HCT116 (cell line): ENCODE results near the gene COL7A1. TPM values are rescaled to one million over a fixed set of nuclear protein-coding genes. Genes with fewer than 3 reads are reported as not detected.

Experiments
- ATAC-seq: fragments of 200-7000 bp; cut with Tn5 transposase; 2 replicates; pipeline ENCODE4 v1.9.1; 2020; ENCODE audit warnings: mild to moderate bottlenecking, moderate library complexity
- BruUV-seq: library from RNA; stranded (reverse); fragments of 400-500 nt; replicated peaks from 2 replicates; lab custom pipeline; 2021; lab: Mats Ljungman, UMichigan
- CTCF ChIA-PET: fragments of 300-600 bp; sonication (Branson Sonifier 250); formaldehyde crosslinking; loops from one replicate; lab custom pipeline; 2021; ENCODE audit warnings: antibody characterized with exemption; lab: Charles Lee
- POLR2A ChIA-PET: fragments of 300-600, 350-600 bp; sonication (Branson Sonifier 250); formaldehyde crosslinking; loops from one replicate; lab custom pipeline; 2021; ENCODE audit warnings: antibody characterized with exemption; lab: Charles Lee
- RAD21 ChIA-PET, 2 experiments: fragments of 300-600 bp; sonication (Branson Sonifier 250); formaldehyde crosslinking; loops; one replicate each; lab custom pipeline; 2023; ENCODE audit warnings: low total read pairs in 2 of 2; ENCODE audit not compliant: uncharacterized antibody in 2 of 2, unreplicated experiment in 2 of 2, low non-redundant PET in 1 of 2; lab: Charles Lee
- DNase-seq: peaks from one replicate; pipeline ENCODE4 v3.0.0-alpha.2; 2010; ENCODE audit warnings: low read depth, low spot score
- H2AFZ ChIP-seq: fragments of 200-600 bp; shearing (Covaris generic), sonication (generic); 2 replicates; pipeline ENCODE4 v1.6.1; 2017; ENCODE audit warnings: low read depth, mixed run types, mixed read lengths, antibody characterized with exemption, low read length; ENCODE audit not compliant: poor library complexity, severe bottlenecking
- H3K27ac ChIP-seq: 2 replicates; pipeline ENCODE4 v1.5.1; 2012; ENCODE audit warnings: low read depth, low read length
- H3K27me3 ChIP-seq: fragments of 200-600 bp; sonication (generic); 2 replicates; pipeline ENCODE4 v1.6.1; 2016; ENCODE audit warnings: mixed run types, low read length, mixed read lengths; ENCODE audit not compliant: insufficient read depth
- H3K36me3 ChIP-seq, 2 experiments: fragments of 200-500 bp in 1 of 2; fragments of 200-600 bp in 1 of 2; sonication (Bioruptor generic) in 1 of 2; sonication (generic) in 1 of 2; 2 replicates each; pipeline versions ENCODE4 v1.5.1 to v1.6.1; 2014 to 2016; ENCODE audit warnings: low read length in 2 of 2, inconsistent platforms in 1 of 2, mixed read lengths in 1 of 2, mixed run types in 1 of 2; ENCODE audit not compliant: insufficient read depth in 2 of 2, control insufficient read depth in 1 of 2
- H3K4me1 ChIP-seq, 2 experiments: fragments of 200-600 bp in 1 of 2; sonication (generic) in 1 of 2; 2 replicates each; pipeline versions ENCODE4 v1.5.1 to v1.6.1; 2012 to 2017; ENCODE audit warnings: low read length in 2 of 2, inconsistent platforms in 1 of 2, mild to moderate bottlenecking in 1 of 2, mixed read lengths in 1 of 2, mixed run types in 1 of 2, moderate library complexity in 1 of 2; ENCODE audit not compliant: insufficient read depth in 2 of 2, control insufficient read depth in 1 of 2
- H3K4me2 ChIP-seq: fragments of 200-600 bp; sonication (generic); 2 replicates; pipeline ENCODE4 v1.6.1; 2017; ENCODE audit warnings: mixed run types, low read length, mixed read lengths
- H3K4me3 ChIP-seq, 2 experiments: fragments of 200-600 bp in 1 of 2; sonication (generic) in 1 of 2; replicated peaks in 1 of 2; 2 replicates each; pipeline ENCODE4 v1.5.1; 2011 to 2016; ENCODE audit warnings: low read length in 2 of 2, control low read depth in 1 of 2, low read depth in 1 of 2, mild to moderate bottlenecking in 1 of 2, mixed read lengths in 1 of 2, mixed run types in 1 of 2
- H3K79me2 ChIP-seq: fragments of 200-600 bp; sonication (generic); 2 replicates; pipeline ENCODE4 v1.6.1; 2017; ENCODE audit warnings: mild to moderate bottlenecking, mixed run types, low read length, moderate library complexity, mixed read lengths; ENCODE audit not compliant: insufficient read depth
- H3K9ac ChIP-seq: fragments of 200-600 bp; sonication (generic); 2 replicates; pipeline ENCODE4 v1.6.1; 2016; ENCODE audit warnings: low read length, mixed read lengths
- H3K9me2 ChIP-seq: fragments of 200-600 bp; sonication (generic), shearing (Covaris generic); 2 replicates; pipeline ENCODE4 v1.6.1; 2017; ENCODE audit warnings: mixed run types, mild to moderate bottlenecking, moderate library complexity; ENCODE audit not compliant: insufficient read depth
- H3K9me3 ChIP-seq, 2 experiments: fragments of 200-500 bp in 1 of 2; fragments of 200-600 bp in 1 of 2; sonication (Bioruptor generic) in 1 of 2; sonication (generic) in 1 of 2; 2 replicates each; pipeline ENCODE4 v1.6.1; 2014 to 2017; ENCODE audit warnings: low read length in 2 of 2, mixed read lengths in 2 of 2, inconsistent platforms in 1 of 2, low read depth in 1 of 2, mild to moderate bottlenecking in 1 of 2, mixed run types in 1 of 2, moderate library complexity in 1 of 2; ENCODE audit not compliant: control insufficient read depth in 1 of 2, insufficient read depth in 1 of 2
- H4K20me1 ChIP-seq: fragments of 200-600 bp; sonication (generic), shearing (Covaris generic); 2 replicates; pipeline ENCODE4 v1.6.1; 2017; ENCODE audit warnings: mixed run types, mild to moderate bottlenecking, moderate library complexity; ENCODE audit not compliant: insufficient read depth
- CBX3 ChIP-seq: IDR thresholded peaks from 2 replicates; pipeline ENCODE4 v1.6.1; 2012; ENCODE audit warnings: low read depth
- CEBPB ChIP-seq: IDR thresholded peaks from 2 replicates; pipeline ENCODE4 v1.6.1; 2012; ENCODE audit warnings: low read depth
- CTCF ChIP-seq, 3 experiments: fragments of 200-600 bp in 1 of 3; sonication (generic) in 1 of 3; IDR thresholded peaks in 2 of 3; conservative IDR thresholded peaks in 1 of 3; 2 replicates each; pipeline ENCODE4 v1.5.1; 2012 to 2017; ENCODE audit warnings: low read depth in 2 of 3, low read length in 2 of 3, antibody characterized with exemption in 1 of 3, borderline replicate concordance in 1 of 3, control low read depth in 1 of 3, mild to moderate bottlenecking in 1 of 3, mixed read lengths in 1 of 3, mixed run types in 1 of 3, moderate library complexity in 1 of 3; ENCODE audit not compliant: insufficient read depth in 1 of 3
- EGR1 ChIP-seq: IDR thresholded peaks from 2 replicates; pipeline ENCODE4 v1.6.1; 2012; ENCODE audit warnings: low read depth
- ELF1 ChIP-seq: IDR thresholded peaks from 2 replicates; pipeline ENCODE4 v1.6.1; 2012; ENCODE audit warnings: low read depth, borderline replicate concordance
- EZH2phosphoT487 ChIP-seq: fragments of 200-600 bp; IDR thresholded peaks from 2 replicates; pipeline ENCODE4 v1.6.1; 2018; ENCODE audit warnings: antibody characterized with exemption, borderline replicate concordance
- POLR2AphosphoS5 ChIP-seq: IDR thresholded peaks from 2 replicates; pipeline ENCODE4 v1.6.1; 2011; ENCODE audit warnings: mild to moderate bottlenecking, low read depth, low read length, moderate library complexity
- RAD21 ChIP-seq: IDR thresholded peaks from 2 replicates; pipeline ENCODE4 v1.6.1; 2012; ENCODE audit warnings: low read depth, mild to moderate bottlenecking
- SIN3A ChIP-seq: IDR thresholded peaks from 2 replicates; pipeline ENCODE4 v1.6.1; 2012; ENCODE audit warnings: low read depth
- SP1 ChIP-seq: IDR thresholded peaks from 2 replicates; pipeline ENCODE4 v1.6.1; 2012; ENCODE audit warnings: low read depth
- SRF ChIP-seq: IDR thresholded peaks from 2 replicates; pipeline ENCODE4 v1.6.1; 2012; ENCODE audit warnings: low read depth
- TCF7L2 ChIP-seq: IDR thresholded peaks from 2 replicates; pipeline ENCODE4 v1.7.0; 2011; ENCODE audit warnings: borderline replicate concordance, inconsistent platforms; ENCODE audit not compliant: insufficient read depth, insufficient read length; ENCODE audit errors: extremely low read depth
- YY1 ChIP-seq: IDR thresholded peaks from 2 replicates; pipeline ENCODE4 v1.6.1; 2011; ENCODE audit warnings: low read length, low read depth, moderate library complexity, mild to moderate bottlenecking; ENCODE audit not compliant: insufficient replicate concordance; ENCODE audit errors: extremely low read depth
- ZFX ChIP-seq: fragments of 450-650 bp; IDR thresholded peaks from 2 replicates; pipeline ENCODE4 v1.6.1; 2017
- ZNF274 ChIP-seq: fragments of 200-500 bp; sonication (Bioruptor generic); IDR thresholded peaks from 2 replicates; pipeline ENCODE4 v1.6.1; 2014; ENCODE audit warnings: mild to moderate bottlenecking, low read depth, low read length, inconsistent platforms
- intact Hi-C: fragments of 100-400 bp; cut with micrococcal nuclease; formaldehyde crosslinking; loops from 2 replicates; pipeline ENCODE4 v1.10.0; 2022
- total RNA-seq: library from RNA; stranded (reverse); gene quantifications from one replicate; pipeline ENCODE4 v1.2.1, GENCODE V29; 2021; ENCODE audit not compliant: unreplicated experiment
- TF ChIP-seq, protein P1 (sequence below): IDR thresholded peaks from 2 replicates; pipeline ENCODE4 v1.6.1; 2012
- TF ChIP-seq, protein P2 (sequence below): IDR thresholded peaks from 2 replicates; pipeline ENCODE4 v1.6.1; 2011; ENCODE audit warnings: mild to moderate bottlenecking, low read length, moderate library complexity; ENCODE audit not compliant: insufficient replicate concordance; ENCODE audit errors: extremely low read depth
- TF ChIP-seq, protein P3 (sequence below): IDR thresholded peaks from 2 replicates; pipeline ENCODE4 v1.6.1; 2012
- TF ChIP-seq, protein P4 (sequence below): IDR thresholded peaks from 2 replicates; pipeline ENCODE4 v1.6.1; 2012; ENCODE audit warnings: low read depth

Gene COL7A1
- total RNA-seq, 1 experiment from 2014 or later: 11.4 TPM

GRCh38 chr3:48642605-48643004 lies 47.5 kb upstream of the COL7A1 start:
- no peaks in the 10 kb centered on the region for H3K36me3 ChIP-seq
- H3K9ac ChIP-seq: no peak overlapping the region
- ChIA-PET POLR2A (no interaction called here), CTCF (no interaction called here), RAD21 (no interaction called here)
- H3K4me2 ChIP-seq: no peak overlapping the region
- H4K20me1 ChIP-seq: no peaks in the 10 kb centered on the region
- intact Hi-C loops: no loop called here
- no peaks in the 10 kb centered on the region for H3K9me3 ChIP-seq
- no peaks in the 10 kb centered on the region for H3K4me1 ChIP-seq
- no peak for DNase-seq
- ATAC-seq: no peak
- no peak overlapping the region for H3K27ac ChIP-seq
- H3K79me2 ChIP-seq: no peaks in the 10 kb centered on the region
- no peaks in the 10 kb centered on the region for H3K27me3 ChIP-seq
- no peak overlapping the region for H2AFZ ChIP-seq
- TF ChIP-seq YY1 (no peak), ZFX (no peak), CBX3 (no peak), EZH2phosphoT487 (no peak), CTCF (IDR thresholded peaks at IDR 0.05 in 2 of 3, conservative IDR thresholded peaks at IDR 0.05 in 1 of 3; ENCODE audit: borderline replicate concordance in 1 of 3, insufficient read depth in 1 of 3, low read depth in 2 of 3, low read length in 2 of 3) (no peak), CEBPB (no peak), SP1 (no peak), ZNF274 (no peak), EGR1 (no peak), POLR2AphosphoS5 (no peak), SRF (no peak), RAD21 (no peak), TCF7L2 (no peak), SIN3A (no peak), ELF1 (no peak)
- TF ChIP-seq, protein P1, sequence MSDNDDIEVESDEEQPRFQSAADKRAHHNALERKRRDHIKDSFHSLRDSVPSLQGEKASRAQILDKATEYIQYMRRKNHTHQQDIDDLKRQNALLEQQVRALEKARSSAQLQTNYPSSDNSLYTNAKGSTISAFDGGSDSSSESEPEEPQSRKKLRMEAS: no peak
- TF ChIP-seq, protein P2, sequence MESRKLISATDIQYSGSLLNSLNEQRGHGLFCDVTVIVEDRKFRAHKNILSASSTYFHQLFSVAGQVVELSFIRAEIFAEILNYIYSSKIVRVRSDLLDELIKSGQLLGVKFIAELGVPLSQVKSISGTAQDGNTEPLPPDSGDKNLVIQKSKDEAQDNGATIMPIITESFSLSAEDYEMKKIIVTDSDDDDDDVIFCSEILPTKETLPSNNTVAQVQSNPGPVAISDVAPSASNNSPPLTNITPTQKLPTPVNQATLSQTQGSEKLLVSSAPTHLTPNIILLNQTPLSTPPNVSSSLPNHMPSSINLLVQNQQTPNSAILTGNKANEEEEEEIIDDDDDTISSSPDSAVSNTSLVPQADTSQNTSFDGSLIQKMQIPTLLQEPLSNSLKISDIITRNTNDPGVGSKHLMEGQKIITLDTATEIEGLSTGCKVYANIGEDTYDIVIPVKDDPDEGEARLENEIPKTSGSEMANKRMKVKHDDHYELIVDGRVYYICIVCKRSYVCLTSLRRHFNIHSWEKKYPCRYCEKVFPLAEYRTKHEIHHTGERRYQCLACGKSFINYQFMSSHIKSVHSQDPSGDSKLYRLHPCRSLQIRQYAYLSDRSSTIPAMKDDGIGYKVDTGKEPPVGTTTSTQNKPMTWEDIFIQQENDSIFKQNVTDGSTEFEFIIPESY: no peak
- TF ChIP-seq, protein P3, sequence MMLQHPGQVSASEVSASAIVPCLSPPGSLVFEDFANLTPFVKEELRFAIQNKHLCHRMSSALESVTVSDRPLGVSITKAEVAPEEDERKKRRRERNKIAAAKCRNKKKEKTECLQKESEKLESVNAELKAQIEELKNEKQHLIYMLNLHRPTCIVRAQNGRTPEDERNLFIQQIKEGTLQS: no peak
- TF ChIP-seq, protein P4, sequence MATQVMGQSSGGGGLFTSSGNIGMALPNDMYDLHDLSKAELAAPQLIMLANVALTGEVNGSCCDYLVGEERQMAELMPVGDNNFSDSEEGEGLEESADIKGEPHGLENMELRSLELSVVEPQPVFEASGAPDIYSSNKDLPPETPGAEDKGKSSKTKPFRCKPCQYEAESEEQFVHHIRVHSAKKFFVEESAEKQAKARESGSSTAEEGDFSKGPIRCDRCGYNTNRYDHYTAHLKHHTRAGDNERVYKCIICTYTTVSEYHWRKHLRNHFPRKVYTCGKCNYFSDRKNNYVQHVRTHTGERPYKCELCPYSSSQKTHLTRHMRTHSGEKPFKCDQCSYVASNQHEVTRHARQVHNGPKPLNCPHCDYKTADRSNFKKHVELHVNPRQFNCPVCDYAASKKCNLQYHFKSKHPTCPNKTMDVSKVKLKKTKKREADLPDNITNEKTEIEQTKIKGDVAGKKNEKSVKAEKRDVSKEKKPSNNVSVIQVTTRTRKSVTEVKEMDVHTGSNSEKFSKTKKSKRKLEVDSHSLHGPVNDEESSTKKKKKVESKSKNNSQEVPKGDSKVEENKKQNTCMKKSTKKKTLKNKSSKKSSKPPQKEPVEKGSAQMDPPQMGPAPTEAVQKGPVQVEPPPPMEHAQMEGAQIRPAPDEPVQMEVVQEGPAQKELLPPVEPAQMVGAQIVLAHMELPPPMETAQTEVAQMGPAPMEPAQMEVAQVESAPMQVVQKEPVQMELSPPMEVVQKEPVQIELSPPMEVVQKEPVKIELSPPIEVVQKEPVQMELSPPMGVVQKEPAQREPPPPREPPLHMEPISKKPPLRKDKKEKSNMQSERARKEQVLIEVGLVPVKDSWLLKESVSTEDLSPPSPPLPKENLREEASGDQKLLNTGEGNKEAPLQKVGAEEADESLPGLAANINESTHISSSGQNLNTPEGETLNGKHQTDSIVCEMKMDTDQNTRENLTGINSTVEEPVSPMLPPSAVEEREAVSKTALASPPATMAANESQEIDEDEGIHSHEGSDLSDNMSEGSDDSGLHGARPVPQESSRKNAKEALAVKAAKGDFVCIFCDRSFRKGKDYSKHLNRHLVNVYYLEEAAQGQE: no peak
- H3K9me2 ChIP-seq: no peaks in the 10 kb centered on the region
- no TSS peak for BruUV-seq
- no peak overlapping the region for H3K4me3 ChIP-seq
